ENCODE results near the gene WNT3A.

Gene WNT3A

GRCh38 chr1:228064296-228064695 lies 57.5 kb downstream of the WNT3A start:
- no peak overlapping the region for H3K4me3 ChIP-seq (ENCODE audit: low read depth, low read length)
- no peak for TF ChIP-seq MAX (IDR thresholded peaks at IDR 0.05; ENCODE audit: low read depth, low read length)
- DNase-seq (ENCODE audit: low read depth): no peak

DNA sequence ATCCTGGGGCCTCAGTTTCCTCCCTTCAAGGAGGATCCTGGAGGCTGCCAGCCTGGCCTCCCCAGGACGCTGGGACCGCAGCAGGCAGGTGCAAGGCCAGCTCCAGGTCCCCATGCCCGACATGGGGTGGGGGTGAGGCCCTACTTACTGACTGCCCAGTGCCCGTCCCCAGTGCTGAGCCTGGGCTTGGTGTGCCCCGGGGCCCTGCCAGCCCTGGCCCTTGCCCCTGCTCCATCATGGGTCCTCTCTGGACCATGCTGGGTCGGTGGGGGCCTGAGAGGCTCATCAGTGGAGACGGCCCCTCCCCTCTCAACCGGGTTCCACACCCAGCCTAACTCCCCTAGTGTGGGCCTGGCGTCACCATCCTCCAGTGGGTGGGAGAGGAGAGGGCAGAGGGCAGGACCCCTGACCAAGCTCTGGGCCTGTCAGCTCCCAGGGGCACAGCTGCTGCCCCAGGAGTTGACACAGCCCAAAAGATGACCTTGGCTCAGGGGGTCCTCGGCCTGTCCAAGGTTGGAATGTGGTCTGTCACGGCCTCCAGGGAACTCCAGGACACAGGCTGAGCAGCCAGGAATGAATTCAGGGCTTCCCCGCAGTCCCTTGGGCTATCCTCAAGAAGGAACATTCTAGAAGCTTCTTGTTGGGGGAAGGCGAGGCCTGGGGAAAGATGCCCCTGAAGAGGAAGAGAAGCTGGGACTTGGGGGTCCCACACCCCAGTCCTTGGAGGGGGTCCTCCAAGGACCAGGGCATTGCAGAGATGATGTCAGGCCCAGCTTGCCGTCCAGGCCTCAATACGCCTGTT lies 58.1 kb downstream of the WNT3A start:
- TF ChIP-seq MYC (IDR thresholded peaks at IDR 0.05; ENCODE audit: low read depth, low read length) (no peak), POLR2A (IDR thresholded peaks at IDR 0.05; ENCODE audit: extremely low read depth, insufficient read length) (no peak), MAX (IDR thresholded peaks at IDR 0.05; ENCODE audit: low read depth, low read length) (no peak)
- no peak overlapping the region for H3K4me3 ChIP-seq (ENCODE audit: low read depth, low read length)
- no peak for DNase-seq (ENCODE audit: low read depth)

DNA sequence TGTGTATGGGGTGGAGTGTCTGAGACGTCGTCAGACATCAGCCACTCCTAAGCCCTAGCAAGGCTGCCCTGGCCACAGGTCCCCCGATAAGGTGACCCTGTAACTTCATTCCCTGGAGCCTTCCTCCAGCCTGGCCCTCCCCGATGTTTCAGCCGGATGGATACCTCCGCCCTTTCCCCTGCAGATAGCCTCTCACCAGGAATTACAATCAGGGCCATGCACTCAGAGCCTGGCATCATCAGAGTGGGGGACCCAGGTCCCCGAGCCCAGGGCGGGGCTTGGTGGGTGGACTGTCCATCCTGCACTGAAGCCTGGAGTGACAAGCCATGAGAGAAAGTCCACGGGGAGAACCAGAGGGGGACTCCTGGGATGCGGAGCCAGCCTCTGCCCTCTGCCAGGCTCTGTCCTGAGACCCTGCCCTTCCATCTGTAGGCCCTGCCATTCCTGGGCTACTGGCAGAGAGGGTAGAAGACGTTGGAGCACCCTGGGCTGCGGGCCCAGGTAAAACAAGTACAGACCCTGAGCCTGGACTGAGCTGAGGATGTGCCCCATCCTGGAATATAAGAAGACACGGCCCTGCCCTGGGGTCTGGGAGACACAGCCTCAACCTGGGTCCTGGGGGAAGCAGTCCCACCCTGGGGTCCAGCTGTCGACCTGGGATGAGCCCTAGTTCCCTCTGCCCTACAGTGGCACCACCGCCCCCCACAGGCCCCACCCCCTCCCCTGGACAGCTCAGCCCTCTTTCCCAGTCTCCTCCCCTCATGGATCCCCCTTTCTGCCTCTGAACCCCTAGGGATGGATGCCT lies 58.9 kb downstream of the WNT3A start:
- DNase-seq (ENCODE audit: low read depth): no peak
- TF ChIP-seq, protein P1, sequence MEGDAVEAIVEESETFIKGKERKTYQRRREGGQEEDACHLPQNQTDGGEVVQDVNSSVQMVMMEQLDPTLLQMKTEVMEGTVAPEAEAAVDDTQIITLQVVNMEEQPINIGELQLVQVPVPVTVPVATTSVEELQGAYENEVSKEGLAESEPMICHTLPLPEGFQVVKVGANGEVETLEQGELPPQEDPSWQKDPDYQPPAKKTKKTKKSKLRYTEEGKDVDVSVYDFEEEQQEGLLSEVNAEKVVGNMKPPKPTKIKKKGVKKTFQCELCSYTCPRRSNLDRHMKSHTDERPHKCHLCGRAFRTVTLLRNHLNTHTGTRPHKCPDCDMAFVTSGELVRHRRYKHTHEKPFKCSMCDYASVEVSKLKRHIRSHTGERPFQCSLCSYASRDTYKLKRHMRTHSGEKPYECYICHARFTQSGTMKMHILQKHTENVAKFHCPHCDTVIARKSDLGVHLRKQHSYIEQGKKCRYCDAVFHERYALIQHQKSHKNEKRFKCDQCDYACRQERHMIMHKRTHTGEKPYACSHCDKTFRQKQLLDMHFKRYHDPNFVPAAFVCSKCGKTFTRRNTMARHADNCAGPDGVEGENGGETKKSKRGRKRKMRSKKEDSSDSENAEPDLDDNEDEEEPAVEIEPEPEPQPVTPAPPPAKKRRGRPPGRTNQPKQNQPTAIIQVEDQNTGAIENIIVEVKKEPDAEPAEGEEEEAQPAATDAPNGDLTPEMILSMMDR (IDR thresholded peaks at IDR 0.05; ENCODE audit: low read depth, low read length): no peak
- no peak for TF ChIP-seq MAX (IDR thresholded peaks at IDR 0.05; ENCODE audit: low read depth, low read length)
- no peak for TF ChIP-seq MYC (IDR thresholded peaks at IDR 0.05; ENCODE audit: low read depth, low read length)
- TF ChIP-seq POLR2A (IDR thresholded peaks at IDR 0.05; ENCODE audit: extremely low read depth, insufficient read length): no peak

DNA sequence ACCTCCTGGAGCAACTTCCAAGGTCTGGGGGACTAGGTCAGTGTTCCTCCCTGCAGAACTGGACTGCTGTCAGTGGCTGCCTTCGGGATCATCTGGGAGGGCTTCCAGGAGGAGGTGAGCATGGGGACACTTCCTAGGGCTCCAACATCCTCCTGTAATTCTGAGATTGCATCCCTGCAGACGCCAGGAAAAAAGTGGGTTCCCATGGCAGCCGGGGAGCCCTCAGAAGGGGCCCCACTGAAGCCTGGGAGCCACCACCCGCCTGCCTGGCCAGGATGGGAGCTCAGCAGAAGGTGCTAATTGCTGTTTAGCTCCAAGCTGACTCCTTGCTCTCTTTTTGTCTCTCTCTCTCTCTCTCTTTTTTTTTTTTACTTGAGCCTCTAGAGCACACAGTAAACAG lies 59.6 kb downstream of the WNT3A start:
- TF ChIP-seq MYC (IDR thresholded peaks at IDR 0.05; ENCODE audit: low read depth, low read length): no peak
- TF ChIP-seq, protein P1 (IDR thresholded peaks at IDR 0.05; ENCODE audit: low read depth, low read length): no peak
- TF ChIP-seq MAX (IDR thresholded peaks at IDR 0.05; ENCODE audit: low read depth, low read length): no peak
- no peak for TF ChIP-seq POLR2A (IDR thresholded peaks at IDR 0.05; ENCODE audit: extremely low read depth, insufficient read length)
- no peak overlapping the region for H3K4me3 ChIP-seq (ENCODE audit: low read depth, low read length)
- no peak for DNase-seq (ENCODE audit: low read depth)

More for the DNA sequence above, 58.9 kb downstream of the WNT3A start:
- no peak overlapping the region for H3K4me3 ChIP-seq (ENCODE audit: low read depth, low read length)

- no peak overlapping the region for H3K4me3 ChIP-seq (ENCODE audit: low read depth, low read length)
- no peak for DNase-seq (ENCODE audit: low read depth)
- TF ChIP-seq POLR2A (IDR thresholded peaks at IDR 0.05; ENCODE audit: extremely low read depth, insufficient read length) (no peak), MAX (IDR thresholded peaks at IDR 0.05; ENCODE audit: low read depth, low read length) (no peak), MYC (IDR thresholded peaks at IDR 0.05; ENCODE audit: low read depth, low read length) (no peak)
- TF ChIP-seq, protein P1 (IDR thresholded peaks at IDR 0.05; ENCODE audit: low read depth, low read length): no peak
These were observed 60.3 kb downstream of the WNT3A start for GRCh38 chr1:228066891-228067654.

- no peak for DNase-seq (ENCODE audit: low read depth)
These were observed 61.6 kb downstream of the WNT3A start for GRCh38 chr1:228068359-228068758.

More at GRCh38 chr1:228068359-228068758, 61.6 kb downstream of the WNT3A start:
- H3K4me3 ChIP-seq (ENCODE audit: low read depth, low read length): no peak overlapping the region
- TF ChIP-seq, protein P1 (IDR thresholded peaks at IDR 0.05; ENCODE audit: low read depth, low read length): no peak
- TF ChIP-seq POLR2A (IDR thresholded peaks at IDR 0.05; ENCODE audit: extremely low read depth, insufficient read length) (no peak), MAX (IDR thresholded peaks at IDR 0.05; ENCODE audit: low read depth, low read length) (no peak), MYC (IDR thresholded peaks at IDR 0.05; ENCODE audit: low read depth, low read length) (no peak)

All from NB4 (cell line).